SK-N-SH treated with all-trans-retinoic acid at 6 μM for 48 hours (cell line): ENCODE measurements around the gene C8G.

Source experiments
- ESRRG ChIP-seq: fragments of 250-450 bp; sonication (Bioruptor Pico); IDR thresholded peaks from 2 replicates; pipeline ENCODE4 v1.6.1; 2021; ENCODE audit warnings: mild to moderate bottlenecking
- GLIS3 ChIP-seq: fragments of 250-450 bp; sonication (Bioruptor Pico); IDR thresholded peaks from 2 replicates; pipeline ENCODE4 v1.5.0; 2020; ENCODE audit warnings: mild to moderate bottlenecking, moderate library complexity
- OSR1 ChIP-seq: fragments of 250-450 bp; sonication (Bioruptor Pico); IDR thresholded peaks from 2 replicates; pipeline ENCODE4 v1.8.0; 2022; ENCODE audit warnings: moderate library complexity, mild to moderate bottlenecking, inconsistent platforms
- RARB ChIP-seq: fragments of 250-450 bp; sonication (Bioruptor Pico); IDR thresholded peaks from 2 replicates; pipeline ENCODE4 v1.8.0; 2021; ENCODE audit warnings: mild to moderate bottlenecking, moderate library complexity
- TCF4 ChIP-seq: fragments of 250-450 bp; sonication (Bioruptor Pico); IDR thresholded peaks from 2 replicates; pipeline ENCODE4 v1.8.0; 2021; ENCODE audit warnings: mild to moderate bottlenecking, moderate library complexity, borderline replicate concordance
- TF ChIP-seq, protein P1 (sequence below): fragments of 250-450 bp; sonication (Bioruptor Pico); IDR thresholded peaks from 2 replicates; pipeline ENCODE4 v1.5.0; 2020; ENCODE audit warnings: mild to moderate bottlenecking, moderate library complexity

DNA sequence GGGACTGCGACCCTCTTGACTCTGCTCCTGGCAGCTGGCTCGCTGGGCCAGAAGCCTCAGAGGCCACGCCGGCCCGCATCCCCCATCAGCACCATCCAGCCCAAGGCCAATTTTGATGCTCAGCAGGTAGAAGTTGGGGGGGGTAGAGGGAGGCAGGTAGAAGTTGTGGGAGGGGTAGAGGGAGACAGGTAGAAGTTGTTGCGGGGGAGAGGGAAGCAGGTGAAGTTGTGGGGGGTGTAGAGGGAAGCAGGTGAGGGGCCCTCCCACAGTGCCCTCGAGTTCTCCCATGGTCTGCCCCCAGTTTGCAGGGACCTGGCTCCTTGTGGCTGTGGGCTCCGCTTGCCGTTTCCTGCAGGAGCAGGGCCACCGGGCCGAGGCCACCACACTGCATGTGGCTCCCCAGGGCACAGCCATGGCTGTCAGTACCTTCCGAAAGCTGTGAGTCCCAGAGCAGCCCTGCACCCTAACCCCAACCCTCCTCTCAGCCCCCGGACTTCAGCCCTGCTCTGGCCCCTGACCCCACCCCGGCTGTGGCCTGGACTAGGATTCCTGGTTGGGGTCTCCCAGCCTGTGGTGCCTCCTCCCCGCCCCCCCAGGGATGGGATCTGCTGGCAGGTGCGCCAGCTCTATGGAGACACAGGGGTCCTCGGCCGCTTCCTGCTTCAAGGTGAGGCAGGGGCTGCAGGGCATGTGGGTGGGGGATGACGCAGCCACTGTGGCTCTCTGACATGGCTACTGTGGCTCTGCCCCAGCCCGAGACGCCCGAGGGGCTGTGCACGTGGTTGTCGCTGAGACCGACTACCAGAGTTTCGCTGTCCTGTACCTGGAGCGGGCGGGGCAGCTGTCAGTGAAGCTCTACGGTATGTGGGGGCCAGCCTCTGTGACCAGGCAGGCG, 537 bp downstream of the C8G start:
- TF ChIP-seq ESRRG (CRISPR knock-in tag), result no peak
- no peak for TF ChIP-seq OSR1
- TF ChIP-seq TCF4 (CRISPR knock-in tag), result no peak
- no peak for TF ChIP-seq RARB (CRISPR knock-in tag)
- TF ChIP-seq, protein P1, sequence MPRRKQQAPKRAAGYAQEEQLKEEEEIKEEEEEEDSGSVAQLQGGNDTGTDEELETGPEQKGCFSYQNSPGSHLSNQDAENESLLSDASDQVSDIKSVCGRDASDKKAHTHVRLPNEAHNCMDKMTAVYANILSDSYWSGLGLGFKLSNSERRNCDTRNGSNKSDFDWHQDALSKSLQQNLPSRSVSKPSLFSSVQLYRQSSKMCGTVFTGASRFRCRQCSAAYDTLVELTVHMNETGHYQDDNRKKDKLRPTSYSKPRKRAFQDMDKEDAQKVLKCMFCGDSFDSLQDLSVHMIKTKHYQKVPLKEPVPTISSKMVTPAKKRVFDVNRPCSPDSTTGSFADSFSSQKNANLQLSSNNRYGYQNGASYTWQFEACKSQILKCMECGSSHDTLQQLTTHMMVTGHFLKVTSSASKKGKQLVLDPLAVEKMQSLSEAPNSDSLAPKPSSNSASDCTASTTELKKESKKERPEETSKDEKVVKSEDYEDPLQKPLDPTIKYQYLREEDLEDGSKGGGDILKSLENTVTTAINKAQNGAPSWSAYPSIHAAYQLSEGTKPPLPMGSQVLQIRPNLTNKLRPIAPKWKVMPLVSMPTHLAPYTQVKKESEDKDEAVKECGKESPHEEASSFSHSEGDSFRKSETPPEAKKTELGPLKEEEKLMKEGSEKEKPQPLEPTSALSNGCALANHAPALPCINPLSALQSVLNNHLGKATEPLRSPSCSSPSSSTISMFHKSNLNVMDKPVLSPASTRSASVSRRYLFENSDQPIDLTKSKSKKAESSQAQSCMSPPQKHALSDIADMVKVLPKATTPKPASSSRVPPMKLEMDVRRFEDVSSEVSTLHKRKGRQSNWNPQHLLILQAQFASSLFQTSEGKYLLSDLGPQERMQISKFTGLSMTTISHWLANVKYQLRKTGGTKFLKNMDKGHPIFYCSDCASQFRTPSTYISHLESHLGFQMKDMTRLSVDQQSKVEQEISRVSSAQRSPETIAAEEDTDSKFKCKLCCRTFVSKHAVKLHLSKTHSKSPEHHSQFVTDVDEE (CRISPR knock-in tag), result no peak
- TF ChIP-seq GLIS3, result no peak
